HUDEP-2 (cell line): ENCODE measurements around the gene LRRC8C.

ENCODE experiments used
- DNase-seq, 76 experiments: peaks; one replicate each; lab custom pipeline; 2025; ENCODE audit not compliant: unreplicated experiment in 76 of 76; lab: John Stamatoyannopoulos, UW

Gene LRRC8C

GRCh38 chr1:89633248-89633799 lies 404 bp downstream of the LRRC8C start:
- peak in 49 of 76 experiments; percentile 18 to 85 (median 48) for DNase-seq

GRCh38 chr1:89633800-89634625 lies 1.1 kb downstream of the LRRC8C start:
- DNase-seq, result peak in 5 of 76 experiments; percentile 9 to 45 (median 19)

DNA sequence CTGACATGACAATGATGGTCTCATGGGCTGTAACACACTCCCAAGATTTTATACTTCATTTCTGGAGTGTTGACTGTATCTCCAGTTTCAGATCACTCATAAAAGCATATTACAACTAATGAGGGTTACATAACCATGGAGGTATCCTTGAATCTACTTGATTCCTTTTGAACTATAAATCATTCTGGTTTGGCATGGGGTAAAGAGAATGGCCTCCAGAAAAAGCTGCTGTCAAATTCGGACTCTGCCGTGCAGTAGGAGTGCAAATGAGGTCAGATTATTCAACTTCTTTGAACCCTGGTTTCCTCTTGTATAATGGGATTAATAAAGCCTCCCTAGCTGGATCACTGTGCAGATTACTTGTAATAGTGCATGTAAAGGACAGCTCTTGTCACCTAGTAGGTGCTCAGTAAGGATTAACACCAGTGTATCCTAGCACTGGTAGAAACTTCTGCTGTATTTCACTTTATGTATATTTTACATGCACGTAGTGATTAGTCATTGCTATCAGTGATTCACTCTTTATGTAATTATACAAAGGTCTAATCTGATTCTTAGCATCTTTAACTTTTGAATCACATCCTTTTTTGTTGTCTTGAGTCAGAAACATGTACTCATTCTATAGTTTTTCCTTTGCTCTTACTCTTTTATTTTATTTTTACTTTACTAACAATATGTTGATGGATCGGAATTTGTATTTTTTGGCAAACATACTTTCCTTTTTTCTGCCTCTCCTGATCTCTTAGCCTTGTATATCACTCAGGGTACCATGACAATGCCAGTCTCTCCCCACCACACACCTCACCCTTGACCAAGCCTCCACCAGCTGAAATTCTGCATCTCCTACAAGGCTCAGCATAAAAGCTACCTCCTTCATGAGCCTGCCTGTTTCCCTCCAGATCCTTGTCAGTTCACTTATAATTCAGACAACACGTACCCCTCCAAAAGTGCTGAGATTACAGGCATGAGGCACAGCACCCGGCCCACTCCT lies 3.2 kb downstream of the LRRC8C start:
- peak in 1 of 76 experiments; percentile 19 for DNase-seq

- no peak for DNase-seq
Measured at GRCh38 chr1:89637496-89637895, 4.6 kb downstream of the LRRC8C start.

- DNase-seq, result no peak
Measured at GRCh38 chr1:89640440-89640839, 7.5 kb downstream of the LRRC8C start.

DNA sequence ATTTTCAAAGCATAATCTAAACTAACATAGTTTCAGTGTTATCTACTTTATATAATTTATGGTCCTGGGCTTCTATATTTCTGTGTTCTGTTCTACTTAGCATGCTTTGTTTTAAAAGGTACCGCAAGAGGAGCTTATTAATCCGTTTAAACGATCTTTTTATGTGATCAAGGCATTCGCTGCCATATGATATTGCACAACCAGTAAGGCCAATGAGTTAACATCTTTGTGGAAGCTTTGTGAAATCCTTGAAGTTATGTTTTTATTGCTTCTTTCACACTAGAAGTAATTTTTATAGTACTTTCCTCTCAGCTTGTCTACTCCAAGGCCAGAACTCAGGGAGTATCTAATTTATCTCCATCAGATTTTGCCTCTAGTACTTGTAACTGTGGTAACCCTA lies 8.9 kb downstream of the LRRC8C start:
- no peak for DNase-seq

DNA sequence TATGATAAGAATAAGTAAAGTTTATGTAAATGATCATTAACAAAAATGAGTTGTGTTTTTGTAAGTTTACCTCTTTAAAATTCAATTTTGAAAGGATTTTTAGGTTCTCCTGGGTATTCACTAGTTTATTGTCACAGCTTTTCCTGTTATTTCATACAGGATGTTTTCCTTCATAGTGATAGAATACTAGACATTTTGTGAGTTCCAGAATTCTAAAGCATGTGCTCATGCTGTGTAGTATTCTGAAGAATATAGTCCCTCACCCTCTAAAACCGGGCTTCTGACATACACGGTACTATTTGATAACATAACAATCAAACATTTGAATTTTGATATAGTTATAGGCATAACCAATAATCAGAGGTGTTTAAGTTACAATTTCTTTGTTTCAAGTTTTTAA lies 10.7 kb downstream of the LRRC8C start:
- DNase-seq, result no peak

- no peak for DNase-seq
Measured at GRCh38 chr1:89644119-89644814, 11.3 kb downstream of the LRRC8C start.

- DNase-seq, result no peak
Measured at GRCh38 chr1:89646259-89646658, 13.3 kb downstream of the LRRC8C start.

- no peak for DNase-seq
Measured at GRCh38 chr1:89649783-89650182, 16.9 kb downstream of the LRRC8C start.

DNA sequence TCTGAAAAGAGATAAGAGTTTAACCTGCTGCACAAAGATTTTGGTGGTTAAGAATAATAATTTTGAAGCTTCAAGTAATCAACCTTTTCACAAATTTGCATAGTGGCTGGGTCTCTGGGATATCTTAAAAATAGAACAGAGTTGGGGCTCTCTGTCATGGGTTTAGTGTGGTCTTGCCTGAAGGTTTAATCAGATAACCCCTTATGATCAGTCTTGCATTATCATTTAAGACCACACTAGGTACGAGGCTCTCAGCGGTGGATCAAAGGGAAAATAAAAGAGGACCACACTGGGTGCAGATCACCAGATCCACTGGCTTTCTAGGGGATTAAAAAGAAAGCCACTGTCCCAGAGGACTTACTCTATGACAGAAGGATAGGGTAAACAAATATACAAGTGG lies 19.5 kb downstream of the LRRC8C start:
- DNase-seq, result no peak

GRCh38 chr1:89657886-89658285 lies 25.0 kb downstream of the LRRC8C start:
- DNase-seq, result no peak

DNA sequence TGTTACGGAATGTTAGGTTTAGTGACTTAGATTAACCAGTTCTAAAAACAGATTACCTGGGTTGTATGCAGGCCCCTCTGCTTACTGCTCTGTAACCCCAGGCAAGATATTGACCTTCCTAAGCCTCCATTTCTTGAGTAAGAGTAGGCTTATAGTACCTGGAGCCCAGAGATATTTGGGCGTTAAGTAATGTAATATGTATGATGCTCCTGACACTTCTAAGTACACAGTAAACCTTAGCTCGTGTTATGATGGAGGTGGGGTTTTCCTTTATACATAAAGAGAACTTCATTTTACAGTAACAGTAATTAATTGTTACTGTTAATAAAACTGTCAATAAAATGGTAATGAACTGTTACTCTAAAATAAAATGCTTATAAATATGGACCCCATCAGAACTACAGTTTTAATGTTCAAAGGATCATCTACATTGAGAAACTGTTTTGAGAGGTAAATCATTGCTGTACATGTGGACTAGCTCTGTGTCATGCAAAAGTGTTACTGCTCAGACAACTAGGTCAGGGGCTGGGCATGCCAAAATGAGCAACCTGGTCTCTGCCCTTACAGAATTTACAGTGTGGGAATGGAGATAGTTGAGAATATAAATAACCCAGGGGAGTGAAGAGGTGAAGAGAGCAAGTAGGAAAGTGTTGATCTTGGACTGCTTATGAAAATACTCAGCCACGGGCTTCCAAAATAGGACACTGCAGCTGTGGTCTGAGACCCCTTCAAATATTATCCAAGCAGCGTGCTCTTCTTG lies 26.6 kb downstream of the LRRC8C start:
- no peak for DNase-seq

DNA sequence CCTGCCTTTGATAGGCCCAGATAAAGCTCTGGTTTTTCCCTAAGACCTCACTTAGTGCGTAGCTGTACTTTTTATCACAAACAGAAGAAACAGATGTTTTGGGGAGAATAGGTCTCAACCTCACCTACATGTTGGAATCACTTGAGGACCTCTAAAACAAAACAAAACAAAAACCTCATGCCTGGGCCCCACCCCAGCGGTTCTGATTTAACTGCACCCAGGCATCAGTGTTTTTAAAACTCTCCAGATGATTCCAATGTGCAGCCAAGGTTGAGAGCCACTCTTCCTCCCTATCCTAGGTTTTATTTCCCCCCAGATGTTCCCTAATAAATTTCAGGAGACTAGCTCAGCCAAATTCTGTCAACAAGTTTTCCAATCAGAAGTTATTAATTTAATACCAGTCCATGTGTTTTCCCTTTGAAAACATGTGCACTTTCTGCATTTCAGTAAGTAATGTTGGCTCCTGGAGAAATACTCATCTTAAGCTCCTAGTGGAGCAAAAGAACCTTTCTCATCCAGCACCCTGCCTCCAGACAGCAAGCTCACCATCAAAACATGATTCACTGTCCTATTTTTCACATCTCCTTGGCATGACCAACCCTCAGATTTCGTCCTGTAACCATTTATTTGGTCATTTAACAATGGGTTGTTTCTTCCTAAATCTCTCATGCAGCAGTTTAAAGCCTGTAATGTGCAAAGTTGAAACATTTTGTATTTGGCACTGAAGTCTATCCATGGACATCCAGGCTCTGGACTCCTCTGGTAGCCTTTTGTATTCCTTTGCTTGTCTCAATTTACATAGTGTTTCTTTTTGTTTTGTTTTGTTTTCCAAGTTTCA lies 27.5 kb downstream of the LRRC8C start:
- DNase-seq, result no peak

- DNase-seq, result no peak
Measured at GRCh38 chr1:89665941-89666340, 33.0 kb downstream of the LRRC8C start.

- no peak for DNase-seq
Measured at GRCh38 chr1:89666640-89667039, 33.7 kb downstream of the LRRC8C start.

GRCh38 chr1:89667691-89668090 lies 34.8 kb downstream of the LRRC8C start:
- no peak for DNase-seq

DNA sequence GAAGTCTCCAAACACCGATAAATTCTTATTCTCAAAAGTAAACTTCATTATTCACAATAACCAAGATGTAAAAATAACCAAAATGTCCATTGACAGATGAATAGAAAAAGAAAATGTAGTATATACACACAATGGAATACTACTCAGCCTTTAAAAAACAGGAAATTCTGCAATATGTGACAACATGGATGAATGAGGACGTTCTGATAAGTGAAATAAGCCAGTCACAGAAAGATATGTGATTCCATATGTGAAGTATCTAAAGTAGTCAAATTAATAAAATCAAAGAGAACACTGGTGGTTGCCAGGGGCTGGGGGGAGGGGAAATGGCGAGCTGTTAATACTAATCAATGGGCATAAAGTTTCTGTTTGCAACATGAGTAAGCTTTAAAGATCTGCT lies 36.0 kb downstream of the LRRC8C start:
- no peak for DNase-seq

DNA sequence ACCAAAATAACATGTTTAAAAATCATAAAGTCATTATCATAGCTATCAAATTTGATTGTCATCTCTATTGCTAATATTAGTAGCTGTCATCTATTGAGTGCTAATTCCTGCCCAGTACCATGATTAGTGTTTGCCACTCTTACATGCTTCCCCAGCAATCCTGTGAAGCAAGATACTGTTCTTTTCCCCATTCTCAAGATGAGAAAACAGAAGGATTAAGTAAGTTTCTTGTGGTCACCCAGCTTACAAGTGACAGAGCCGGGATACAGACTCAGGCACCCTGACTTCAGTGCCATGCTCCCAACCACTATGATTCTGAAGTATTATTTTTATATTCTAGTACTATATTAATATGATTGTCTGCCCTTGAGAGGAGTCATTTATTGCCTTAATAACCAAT lies 36.5 kb downstream of the LRRC8C start:
- DNase-seq, result no peak
